Measurements from ENCODE around the gene PRKCZ. TPM values are rescaled to one million over a fixed set of nuclear protein-coding genes. Genes with fewer than 3 reads are reported as not detected.
A peak's percentile ranks its signal among the peaks of the same experiment; 100 is the strongest.

PRKCZ gene
- total RNA-seq, 2 experiments from 2014 or later, result 17.8 to 19.0 TPM

- intact Hi-C loops (cut with DNase I, micrococcal nuclease), result loop anchor here (2.0 to 5.0 kb wide), 4 partner anchors 21 to 78 kb away; no protein-coding TSS in a partner anchor
- H3K27me3 Mint-ChIP-seq, result peaks cover 20% of the 10 kb centered on the region
- H3K4me3 Mint-ChIP-seq, result peak overlapping the region; percentile 99
- Histone ChIP-seq H3K4me3 (ENCODE audit: low read length) (peak overlapping the region; percentile 95), H3K27me3 (ENCODE audit: control insufficient read depth in 1 of 2, insufficient read depth in 2 of 2, low read length in 2 of 2) (no peaks in the 10 kb centered on the region), H3K27ac (ENCODE audit: low read depth in 1 of 2, low read length in 2 of 2) (peak overlapping the region; percentile 80 to 92), H3K4me1 (ENCODE audit: insufficient read depth, low read length) (peaks cover 99% of the 10 kb centered on the region), H3K36me3 (ENCODE audit: insufficient read depth, low read length) (peaks cover 8% of the 10 kb centered on the region), H3K9me3 (ENCODE audit: control insufficient read depth in 1 of 2, insufficient read depth in 1 of 2, low read length in 2 of 2) (no peaks in the 10 kb centered on the region)
- peaks cover 71% of the 10 kb centered on the region for H3K4me1 Mint-ChIP-seq (ENCODE audit: low read depth)
- no peaks in the 10 kb centered on the region for H3K9me3 Mint-ChIP-seq
- TF ChIP-seq CTCF (IDR thresholded peaks at IDR 0.05), result no peak
- peaks cover 79% of the 10 kb centered on the region for H3K36me3 Mint-ChIP-seq (ENCODE audit: low read depth)
- peak overlapping the region; percentile 100 for H3K27ac Mint-ChIP-seq
- ChIA-PET CTCF (interaction anchor here (0.7 to 6.3 kb wide), 6 partner anchors 9 to 352 kb away, joined by 3 to 25 read pairs (median 3); partner anchors contain the start of genes FAAP20 and PRXL2B), POLR2A (interaction anchor here (0.8 to 9.7 kb wide), 20 partner anchors 10 to 312 kb away, joined by 3 to 197 read pairs (median 5); partner anchors contain the start of gene FAAP20)
- ATAC-seq (ENCODE audit: poor library complexity) (peak; percentile 49), DNase-seq (peak; percentile 62 to 93 (median 80))
Observed at GRCh38 chr1:2233997-2234761, 184.0 kb downstream of the PRKCZ start.

GRCh38 chr1:2234762-2235113, 184.5 kb downstream of the PRKCZ start:
- H3K27me3 ChIP-seq (ENCODE audit: control insufficient read depth in 1 of 2, insufficient read depth in 2 of 2, low read length in 2 of 2), result no peaks in the 10 kb centered on the region
- intact Hi-C loops (cut with DNase I, micrococcal nuclease), result loop anchor here (2.0 to 5.0 kb wide), 3 partner anchors 20 to 78 kb away; no protein-coding TSS in a partner anchor
- H3K4me1 ChIP-seq (ENCODE audit: insufficient read depth, low read length), result peaks cover 99% of the 10 kb centered on the region
- peaks cover 12% of the 10 kb centered on the region for H3K36me3 ChIP-seq (ENCODE audit: insufficient read depth, low read length)
- H3K4me3 ChIP-seq (ENCODE audit: low read length), result peak overlapping the region; percentile 95
- ATAC-seq (ENCODE audit: poor library complexity), result no peak
- Mint-ChIP-seq H3K36me3 (ENCODE audit: low read depth) (peaks cover 79% of the 10 kb centered on the region), H3K27me3 (peaks cover 20% of the 10 kb centered on the region), H3K4me1 (ENCODE audit: low read depth) (peaks cover 76% of the 10 kb centered on the region), H3K27ac (peak overlapping the region; percentile 100), H3K4me3 (peak overlapping the region; percentile 99), H3K9me3 (no peaks in the 10 kb centered on the region)
- H3K27ac ChIP-seq (ENCODE audit: low read depth in 1 of 2, low read length in 2 of 2), result peak overlapping the region; percentile 80 to 92
- DNase-seq, result peak in 7 of 14 experiments; percentile 27 to 78 (median 52)
- ChIA-PET POLR2A (interaction anchor here (0.8 to 9.7 kb wide), 16 partner anchors 10 to 311 kb away, joined by 3 to 197 read pairs (median 5); partner anchors contain the start of gene FAAP20), CTCF (interaction anchor here (0.7 to 6.3 kb wide), 4 partner anchors 31 to 351 kb away, joined by 3 to 25 read pairs (median 3); partner anchors contain the start of genes FAAP20 and PRXL2B)
- no peak for TF ChIP-seq CTCF (IDR thresholded peaks at IDR 0.05)
- H3K9me3 ChIP-seq (ENCODE audit: control insufficient read depth in 1 of 2, insufficient read depth in 1 of 2, low read length in 2 of 2), result no peaks in the 10 kb centered on the region

Other genes with a start within 250 kb of the PRKCZ start
- gene GNB1, start 159.3 kb upstream of the PRKCZ start, total RNA-seq, result 100 to 1,000 TPM; 138 to 149 TPM
- under 1 TPM; 0.47 to 0.69 TPM for gene CALML6, start 135.2 kb upstream of the PRKCZ start, total RNA-seq
- 1 to 10 TPM in 1 of 2 experiments, under 1 TPM in 1; 0.49 to 1.9 TPM for gene TMEM52, start 131.1 kb upstream of the PRKCZ start, total RNA-seq
- gene CFAP74, start 46.6 kb upstream of the PRKCZ start, total RNA-seq, result not detected
- under 1 TPM; 0.38 to 0.42 TPM for gene GABRD, start 31.1 kb upstream of the PRKCZ start, total RNA-seq
- gene FAAP20, start 144.4 kb downstream of the PRKCZ start, total RNA-seq, result 10 to 100 TPM; 51.7 to 53.1 TPM
- gene SKI, start 177.9 kb downstream of the PRKCZ start, total RNA-seq, result 100 to 1,000 TPM; 286 to 324 TPM